HepG2 (cell line): Measurements from ENCODE around the gene GFAP. TPM values are rescaled to one million over a fixed set of nuclear protein-coding genes. Genes with fewer than 3 reads are reported as not detected.

Experiments
- ATAC-seq: fragments of 200-7000 bp; cut with Tn5 transposase; 3 replicates; pipeline ENCODE4 v1.9.1; 2020; ENCODE audit warnings: mild to moderate bottlenecking, moderate library complexity
- BruUV-seq: library from RNA; stranded (reverse); fragments of 400-500 nt; replicated peaks from 2 replicates; lab custom pipeline; 2021; lab: Mats Ljungman, UMichigan
- CTCF ChIA-PET: fragments of 300-600 bp; formaldehyde crosslinking; extraction: SDS; loops from one replicate; lab custom pipeline; 2021; ENCODE audit warnings: low total read pairs, inconsistent platforms, low intra/inter-chr PET ratio; lab: Yijun Ruan, JAX
- POLR2A ChIA-PET: fragments of 350-600 bp; sonication (Branson Sonifier 250); formaldehyde crosslinking; loops from one replicate; lab custom pipeline; 2020; ENCODE audit warnings: antibody characterized with exemption, inconsistent platforms; lab: Yijun Ruan, JAX
- DNase-seq: peaks from one replicate; pipeline ENCODE4 v3.0.0-alpha.2; 2015; ENCODE audit warnings: low spot score
- FAIRE-seq: peaks from 3 replicates; lab custom pipeline; 2011; peaks lifted over from hg19 to GRCh38; lab: Jason Lieb, UNC
- H2AFZ ChIP-seq: one replicate; pipeline ENCODE4 v1.6.1; 2011; ENCODE audit warnings: low read length, inconsistent platforms
- H3K27ac ChIP-seq: fragments of 300-600 bp; 3 replicates; pipeline ENCODE4 v1.8.0; 2011; ENCODE audit warnings: mixed run types, mild to moderate bottlenecking, mixed read lengths, low read length, inconsistent platforms; ENCODE audit not compliant: insufficient read depth; ENCODE audit errors: extremely low read length
- H3K27me3 ChIP-seq, 2 experiments: fragments of 200-600 bp in 1 of 2; 2 replicates in 1 of 2; 3 replicates in 1 of 2; pipeline versions ENCODE4 v1.6.0 to v1.8.0; 2011; ENCODE audit warnings: low read length in 2 of 2, mild to moderate bottlenecking in 2 of 2, moderate library complexity in 2 of 2, inconsistent platforms in 1 of 2; ENCODE audit not compliant: insufficient read depth in 2 of 2, control insufficient read depth in 1 of 2
- H3K36me3 ChIP-seq, 2 experiments: fragments of 200-600 bp in 1 of 2; replicated peaks in 1 of 2; 2 replicates in 1 of 2; 3 replicates in 1 of 2; pipeline versions ENCODE4 v1.5.1 to v1.8.0; 2011; ENCODE audit warnings: low read length in 2 of 2, inconsistent platforms in 1 of 2; ENCODE audit not compliant: insufficient read depth in 2 of 2, control insufficient read depth in 1 of 2
- H3K4me1 ChIP-seq: 2 replicates; pipeline ENCODE4 v1.5.1; 2012; ENCODE audit warnings: low read length, inconsistent platforms; ENCODE audit not compliant: insufficient read depth
- H3K4me2 ChIP-seq: 2 replicates; pipeline ENCODE4 v1.6.0; 2011; ENCODE audit warnings: low read depth, low read length, inconsistent platforms
- H3K4me3 ChIP-seq, 3 experiments: fragments of 200-600 bp in 1 of 3; sonication (generic), shearing (Covaris generic) in 1 of 3; replicated peaks in 1 of 3; 2 replicates each; pipeline ENCODE4 v1.5.1; 2011 to 2016; ENCODE audit warnings: low read length in 3 of 3, inconsistent platforms in 2 of 3, low read depth in 2 of 3, mild to moderate bottlenecking in 2 of 3, control low read depth in 1 of 3, mixed read lengths in 1 of 3; ENCODE audit not compliant: insufficient read depth in 1 of 3
- H3K79me2 ChIP-seq: one replicate; pipeline ENCODE4 v1.6.1; 2011; ENCODE audit warnings: low read length, inconsistent platforms; ENCODE audit not compliant: insufficient read depth
- H3K9ac ChIP-seq: 2 replicates; pipeline ENCODE4 v1.6.0; 2011; ENCODE audit warnings: mild to moderate bottlenecking, low read depth, low read length, inconsistent platforms; ENCODE audit not compliant: insufficient read depth
- H3K9me3 ChIP-seq: 2 replicates; pipeline ENCODE4 v1.5.1; 2012; ENCODE audit warnings: mild to moderate bottlenecking, low read length
- H4K20me1 ChIP-seq: 2 replicates; pipeline ENCODE4 v1.6.0; 2011; ENCODE audit warnings: inconsistent platforms, mild to moderate bottlenecking, low read length, moderate library complexity; ENCODE audit not compliant: insufficient read depth
- AKAP8 ChIP-seq: sonication (generic); formaldehyde crosslinking; IDR thresholded peaks from 2 replicates; pipeline ENCODE4 v1.5.1; 2020; ENCODE audit warnings: mild to moderate bottlenecking, missing genetic modification reagents
- DR1 ChIP-seq: sonication (generic); formaldehyde crosslinking; IDR thresholded peaks from 2 replicates; pipeline ENCODE4 v1.8.0; 2021; ENCODE audit warnings: mild to moderate bottlenecking, missing genetic modification reagents, inconsistent platforms
- KAT7 ChIP-seq: IDR thresholded peaks from 2 replicates; pipeline ENCODE4 v1.6.1; 2018; ENCODE audit warnings: borderline replicate concordance, missing compliant biosample characterization
- NR2F6 ChIP-seq, 2 experiments: IDR thresholded peaks; 2 replicates each; pipeline ENCODE4 v1.6.1; 2016; ENCODE audit warnings: antibody characterized with exemption in 1 of 2, mild to moderate bottlenecking in 1 of 2
- PITX1 ChIP-seq: sonication (generic); formaldehyde crosslinking; IDR thresholded peaks from 2 replicates; pipeline ENCODE4 v1.5.1; 2020; ENCODE audit warnings: mild to moderate bottlenecking, missing genetic modification reagents
- SCMH1 ChIP-seq: sonication (generic); formaldehyde crosslinking; IDR thresholded peaks from 2 replicates; pipeline ENCODE4 v1.9.0; 2021; ENCODE audit warnings: missing genetic modification reagents, mild to moderate bottlenecking, borderline replicate concordance
- SKI ChIP-seq: fragments of 450-650 bp; IDR thresholded peaks from one replicate; pipeline ENCODE4 v1.6.1; 2018; ENCODE audit warnings: mild to moderate bottlenecking; ENCODE audit not compliant: partially characterized antibody
- ZFYVE20 ChIP-seq: sonication (generic); formaldehyde crosslinking; IDR thresholded peaks from 2 replicates; pipeline ENCODE4 v1.8.0; 2023; ENCODE audit warnings: low read depth, mild to moderate bottlenecking, moderate library complexity, missing genetic modification reagents, borderline replicate concordance
- ZNF333 ChIP-seq: sonication (generic); formaldehyde crosslinking; IDR thresholded peaks from 2 replicates; pipeline ENCODE4 v1.4.0; 2020; ENCODE audit warnings: mild to moderate bottlenecking, missing genetic modification reagents, borderline replicate concordance
- ZNF672 ChIP-seq: sonication (generic); formaldehyde crosslinking; IDR thresholded peaks from 2 replicates; pipeline ENCODE4 v1.8.1; 2022; ENCODE audit warnings: missing genetic modification reagents
- WGBS: methylation state at CpG from one replicate; pipeline ENCODE4 v1.1.6; 2017; ENCODE audit warnings: low lambda C conversion rate; 5-methylcytosine and 5-hydroxymethylcytosine counted together
- in situ Hi-C: cut with HindIII; loops from 2 replicates; pipeline ENCODE4 v1.10.0; 2017; ENCODE audit warnings: low pct_unique_long_range_greater_than_20kb; ENCODE audit not compliant: extremely low pct_ligation_motif_present
- intact Hi-C: fragments of 100-400 bp; cut with micrococcal nuclease; formaldehyde crosslinking; loops from one replicate; pipeline ENCODE4 v1.10.0; 2022; ENCODE audit not compliant: unreplicated experiment
- polyA plus RNA-seq, 8 experiments: library from polyadenylated mRNA; depleted of rRNA in 3 of 8; stranded (reverse) in 7 of 8; unstranded in 1 of 8; fragments of >200 nt; fragmentation: Illumina TruSeq in 4 of 8; extraction: Trizol in 4 of 8; gene quantifications; 2 replicates each; pipeline versions ENCODE4 v1.2.1 to v1.2.3, GENCODE V29; 2011 to 2016; ENCODE audit warnings: low read depth in 4 of 8, missing spikeins in 1 of 8, mixed read lengths in 1 of 8; ENCODE audit not compliant: insufficient read depth in 1 of 8
- total RNA-seq, 5 experiments: library from RNA; depleted of rRNA; stranded (reverse); fragments of >200 nt; fragmentation: Illumina TruSeq; extraction: Trizol; gene quantifications; 2 replicates each; pipeline ENCODE4 v1.2.3, GENCODE V29; 2016; ENCODE audit warnings: low read depth in 1 of 5
- TF ChIP-seq, protein P1 (sequence below): sonication (generic); formaldehyde crosslinking; IDR thresholded peaks from 2 replicates; pipeline ENCODE4 v1.5.0; 2020; ENCODE audit warnings: mild to moderate bottlenecking, missing genetic modification reagents, borderline replicate concordance
- TF ChIP-seq, protein P2 (sequence below): sonication (generic); formaldehyde crosslinking; IDR thresholded peaks from 2 replicates; pipeline ENCODE4 v1.5.0; 2020; ENCODE audit warnings: mild to moderate bottlenecking, low read depth, missing genetic modification reagents, borderline replicate concordance
- TF ChIP-seq, protein P3 (sequence below): sonication (generic); formaldehyde crosslinking; IDR thresholded peaks from 2 replicates; pipeline ENCODE4 v1.8.0; 2022; ENCODE audit warnings: missing genetic modification reagents, mild to moderate bottlenecking, inconsistent platforms, borderline replicate concordance

The GFAP gene
- total and polyA plus RNA-seq, 2 of the 13 experiments (the other 11 are each of a cell fraction or from before 2014, with no cell fraction given) = 0.11 to 0.29 TPM

GRCh38 chr17:44915862-44916780 lies 821 bp upstream of the GFAP start:
- 7% methylated on average over 11 of the region's 11 CpGs for WGBS
- peak overlapping the region; percentile 80 for H3K4me2 ChIP-seq
- intact Hi-C loops (no loop called here), in situ Hi-C loops (no loop called here)
- no TSS peak for BruUV-seq
- peaks cover 10 to 40% of the 10 kb centered on the region in 2 experiments; a peak in 4 of 5 replicates for H3K27me3 ChIP-seq
- peaks cover 56% of the 10 kb centered on the region for H3K4me1 ChIP-seq
- peak overlapping the region; percentile 1 to 51 (median 17); a peak in 4 of 6 replicates for H3K4me3 ChIP-seq
- H4K20me1 ChIP-seq = no peaks in the 10 kb centered on the region
- H3K36me3 ChIP-seq = no peaks in the 10 kb centered on the region
- H2AFZ ChIP-seq = no peak overlapping the region
- DNase-seq (peak; percentile 79), FAIRE-seq (peak; percentile 86), ATAC-seq (peak; percentile 61)
- POLR2A ChIA-PET = interaction anchor here (1.6 kb wide), 1 partner anchor 9 kb away, joined by 3 read pairs; no protein-coding TSS in a partner anchor
- CTCF ChIA-PET = no interaction called here
- H3K79me2 ChIP-seq = no peaks in the 10 kb centered on the region
- peak overlapping the region; percentile 20 for H3K27ac ChIP-seq
- peak overlapping the region; percentile 53 for H3K9ac ChIP-seq
- H3K9me3 ChIP-seq = no peaks in the 10 kb centered on the region
- TF ChIP-seq DR1 (CRISPR knock-in tag) (peak; percentile 37; the same call in 1 of the 2 replicates), AKAP8 (CRISPR knock-in tag) (no peak), SKI (peak; percentile 16), ZFYVE20 (CRISPR knock-in tag) (no peak), ZNF672 (no peak), KAT7 (CRISPR knock-in tag) (no peak), ZNF333 (CRISPR knock-in tag) (no peak), SCMH1 (CRISPR knock-in tag) (no peak), PITX1 (no peak), NR2F6 (IDR thresholded peaks at IDR 0.05) (peak; percentile 75), NR2F6 (CRISPR knock-in tag; IDR thresholded peaks at IDR 0.05) (peak; percentile 48; the same call in 1 of the 2 replicates)
- TF ChIP-seq, protein P1, sequence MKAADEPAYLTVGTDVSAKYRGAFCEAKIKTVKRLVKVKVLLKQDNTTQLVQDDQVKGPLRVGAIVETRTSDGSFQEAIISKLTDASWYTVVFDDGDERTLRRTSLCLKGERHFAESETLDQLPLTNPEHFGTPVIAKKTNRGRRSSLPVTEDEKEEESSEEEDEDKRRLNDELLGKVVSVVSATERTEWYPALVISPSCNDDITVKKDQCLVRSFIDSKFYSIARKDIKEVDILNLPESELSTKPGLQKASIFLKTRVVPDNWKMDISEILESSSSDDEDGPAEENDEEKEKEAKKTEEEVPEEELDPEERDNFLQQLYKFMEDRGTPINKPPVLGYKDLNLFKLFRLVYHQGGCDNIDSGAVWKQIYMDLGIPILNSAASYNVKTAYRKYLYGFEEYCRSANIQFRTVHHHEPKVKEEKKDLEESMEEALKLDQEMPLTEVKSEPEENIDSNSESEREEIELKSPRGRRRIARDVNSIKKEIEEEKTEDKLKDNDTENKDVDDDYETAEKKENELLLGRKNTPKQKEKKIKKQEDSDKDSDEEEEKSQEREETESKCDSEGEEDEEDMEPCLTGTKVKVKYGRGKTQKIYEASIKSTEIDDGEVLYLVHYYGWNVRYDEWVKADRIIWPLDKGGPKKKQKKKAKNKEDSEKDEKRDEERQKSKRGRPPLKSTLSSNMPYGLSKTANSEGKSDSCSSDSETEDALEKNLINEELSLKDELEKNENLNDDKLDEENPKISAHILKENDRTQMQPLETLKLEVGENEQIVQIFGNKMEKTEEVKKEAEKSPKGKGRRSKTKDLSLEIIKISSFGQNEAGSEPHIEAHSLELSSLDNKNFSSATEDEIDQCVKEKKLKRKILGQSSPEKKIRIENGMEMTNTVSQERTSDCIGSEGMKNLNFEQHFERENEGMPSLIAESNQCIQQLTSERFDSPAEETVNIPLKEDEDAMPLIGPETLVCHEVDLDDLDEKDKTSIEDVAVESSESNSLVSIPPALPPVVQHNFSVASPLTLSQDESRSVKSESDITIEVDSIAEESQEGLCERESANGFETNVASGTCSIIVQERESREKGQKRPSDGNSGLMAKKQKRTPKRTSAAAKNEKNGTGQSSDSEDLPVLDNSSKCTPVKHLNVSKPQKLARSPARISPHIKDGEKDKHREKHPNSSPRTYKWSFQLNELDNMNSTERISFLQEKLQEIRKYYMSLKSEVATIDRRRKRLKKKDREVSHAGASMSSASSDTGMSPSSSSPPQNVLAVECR = no peak
- TF ChIP-seq, protein P2, sequence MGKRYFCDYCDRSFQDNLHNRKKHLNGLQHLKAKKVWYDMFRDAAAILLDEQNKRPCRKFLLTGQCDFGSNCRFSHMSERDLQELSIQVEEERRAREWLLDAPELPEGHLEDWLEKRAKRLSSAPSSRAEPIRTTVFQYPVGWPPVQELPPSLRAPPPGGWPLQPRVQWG (CRISPR knock-in tag) = no peak
- TF ChIP-seq, protein P3, sequence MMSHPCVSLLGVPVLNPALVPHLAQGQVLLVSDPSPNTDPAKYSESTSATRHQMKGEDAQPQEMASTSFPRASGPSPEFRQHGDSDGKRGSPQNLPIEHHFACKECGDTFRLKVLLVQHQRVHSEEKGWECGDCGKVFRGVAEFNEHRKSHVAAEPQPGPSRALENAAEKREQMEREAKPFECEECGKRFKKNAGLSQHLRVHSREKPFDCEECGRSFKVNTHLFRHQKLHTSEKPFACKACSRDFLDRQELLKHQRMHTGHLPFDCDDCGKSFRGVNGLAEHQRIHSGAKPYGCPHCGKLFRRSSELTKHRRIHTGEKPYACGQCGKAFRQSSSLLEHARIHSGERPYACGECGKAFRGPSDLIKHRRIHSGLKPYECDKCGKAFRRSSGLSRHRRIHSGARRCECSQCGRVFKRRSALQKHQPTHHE (CRISPR knock-in tag) = no peak
